GM19240 (cell line): Measurements from ENCODE around the gene TLCD3B.
A peak's percentile ranks its signal among the peaks of the same experiment; 100 is the strongest.

Source experiments
- DNase-seq: peaks from one replicate; pipeline ENCODE4 v3.0.0; 2011; ENCODE audit warnings: low spot score; ENCODE audit not compliant: insufficient read length

Gene TLCD3B

GRCh38 chr16:30005341-30006094 lies 25.6 kb downstream of the TLCD3B start:
- peak; percentile 71 for DNase-seq

GRCh38 chr16:30004811-30005242 lies 26.2 kb downstream of the TLCD3B start:
- DNase-seq = no peak

- DNase-seq = no peak
Measured at GRCh38 chr16:30004424-30004776, 26.7 kb downstream of the TLCD3B start.

- DNase-seq = no peak
Measured at GRCh38 chr16:30003670-30004423, 27.2 kb downstream of the TLCD3B start.

GRCh38 chr16:30002614-30003346 lies 28.3 kb downstream of the TLCD3B start:
- no peak for DNase-seq

- no peak for DNase-seq
Measured at GRCh38 chr16:30000735-30001631, 30.1 kb downstream of the TLCD3B start.

GRCh38 chr16:29999605-30000004 lies 31.5 kb downstream of the TLCD3B start:
- no peak for DNase-seq

GRCh38 chr16:29996766-29997250 lies 34.3 kb downstream of the TLCD3B start:
- no peak for DNase-seq

- peak; percentile 100 for DNase-seq
Measured at GRCh38 chr16:29995911-29996765, 34.9 kb downstream of the TLCD3B start, which contains the start of gene INO80E. Gene INO80E (plus strand): TSS chr16:29996241. CDS start chr16:29996311, 70 bp downstream.

- peak; percentile 95 for DNase-seq
Measured at GRCh38 chr16:29995324-29995910, 35.7 kb downstream of the TLCD3B start, which contains the start of gene HIRIP3. Gene HIRIP3 (minus strand): TSS chr16:29995617. CDS start chr16:29995605, 12 bp downstream.

GRCh38 chr16:29994600-29995323 lies 36.3 kb downstream of the TLCD3B start:
- DNase-seq = peak; percentile 88

- DNase-seq = no peak
Measured at GRCh38 chr16:29993903-29994599, 37.0 kb downstream of the TLCD3B start.

- no peak for DNase-seq
Measured at GRCh38 chr16:29993191-29993902, 37.7 kb downstream of the TLCD3B start.

GRCh38 chr16:29992344-29992967 lies 38.6 kb downstream of the TLCD3B start:
- DNase-seq = no peak

GRCh38 chr16:29991571-29991904 lies 39.5 kb downstream of the TLCD3B start:
- DNase-seq = no peak

- no peak for DNase-seq
Measured at GRCh38 chr16:29990883-29991570, 40.0 kb downstream of the TLCD3B start.
